GM12874 (cell line): ENCODE results near the gene ATP2B2.

Source experiments
- TF ChIP-seq, protein P1 (sequence below): IDR thresholded peaks from 2 replicates; pipeline ENCODE4 v1.5.1; 2011; ENCODE audit warnings: low read depth, mild to moderate bottlenecking, control low read depth, low read length, moderate library complexity; ENCODE audit not compliant: insufficient read depth

Gene ATP2B2

DNA sequence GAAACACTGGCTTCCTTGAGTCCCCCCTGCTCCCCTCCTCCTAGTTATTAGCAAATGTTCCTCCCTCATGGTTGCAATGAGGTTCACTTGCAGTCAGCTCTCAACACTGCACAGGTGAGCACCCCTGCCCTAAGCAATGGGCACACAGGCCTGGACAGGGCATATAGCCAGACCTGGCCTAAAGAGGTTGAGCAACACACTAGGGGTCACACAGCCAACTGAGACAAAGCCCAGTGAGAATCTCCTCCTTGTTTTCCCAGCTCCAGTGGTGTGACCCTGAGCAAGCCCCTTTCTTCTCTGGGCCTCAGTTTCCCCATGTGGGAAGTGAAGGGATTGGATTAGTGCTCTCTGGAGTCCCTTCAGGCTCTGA is 49.9 kb downstream of the ATP2B2 start:
- TF ChIP-seq, protein P1, sequence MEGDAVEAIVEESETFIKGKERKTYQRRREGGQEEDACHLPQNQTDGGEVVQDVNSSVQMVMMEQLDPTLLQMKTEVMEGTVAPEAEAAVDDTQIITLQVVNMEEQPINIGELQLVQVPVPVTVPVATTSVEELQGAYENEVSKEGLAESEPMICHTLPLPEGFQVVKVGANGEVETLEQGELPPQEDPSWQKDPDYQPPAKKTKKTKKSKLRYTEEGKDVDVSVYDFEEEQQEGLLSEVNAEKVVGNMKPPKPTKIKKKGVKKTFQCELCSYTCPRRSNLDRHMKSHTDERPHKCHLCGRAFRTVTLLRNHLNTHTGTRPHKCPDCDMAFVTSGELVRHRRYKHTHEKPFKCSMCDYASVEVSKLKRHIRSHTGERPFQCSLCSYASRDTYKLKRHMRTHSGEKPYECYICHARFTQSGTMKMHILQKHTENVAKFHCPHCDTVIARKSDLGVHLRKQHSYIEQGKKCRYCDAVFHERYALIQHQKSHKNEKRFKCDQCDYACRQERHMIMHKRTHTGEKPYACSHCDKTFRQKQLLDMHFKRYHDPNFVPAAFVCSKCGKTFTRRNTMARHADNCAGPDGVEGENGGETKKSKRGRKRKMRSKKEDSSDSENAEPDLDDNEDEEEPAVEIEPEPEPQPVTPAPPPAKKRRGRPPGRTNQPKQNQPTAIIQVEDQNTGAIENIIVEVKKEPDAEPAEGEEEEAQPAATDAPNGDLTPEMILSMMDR = no peak

DNA sequence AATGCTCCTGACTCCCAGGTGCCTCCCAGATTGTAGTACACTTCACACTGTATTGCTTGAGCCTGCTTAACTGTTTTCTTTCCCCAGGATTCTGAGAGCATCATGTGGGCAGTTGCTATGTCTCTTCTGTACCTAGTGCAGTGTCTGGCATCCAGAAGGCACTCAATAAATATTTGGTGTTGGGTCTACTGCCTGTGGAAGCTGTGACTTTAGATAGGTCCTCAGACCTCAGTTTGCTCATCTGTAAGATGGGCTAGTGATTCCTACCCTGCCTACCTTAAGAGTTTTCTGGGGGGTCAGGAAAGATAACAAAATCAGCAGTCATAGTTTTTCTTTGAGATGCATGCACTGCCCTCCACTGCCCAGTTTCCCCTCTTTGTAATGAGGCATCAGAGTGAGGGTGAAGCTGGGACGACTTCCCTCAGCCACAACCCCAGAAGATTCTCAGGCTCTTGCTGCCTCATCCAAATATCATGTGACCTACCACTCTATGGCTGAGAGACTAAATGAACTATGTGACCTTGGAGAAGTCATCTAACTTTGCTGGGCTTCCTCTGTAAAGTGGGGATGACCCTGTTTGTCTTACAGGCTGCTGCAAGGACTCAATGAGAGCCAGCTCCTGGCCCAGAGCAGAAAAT is 50.4 kb downstream of the ATP2B2 start:
- TF ChIP-seq, protein P1 = no peak

DNA sequence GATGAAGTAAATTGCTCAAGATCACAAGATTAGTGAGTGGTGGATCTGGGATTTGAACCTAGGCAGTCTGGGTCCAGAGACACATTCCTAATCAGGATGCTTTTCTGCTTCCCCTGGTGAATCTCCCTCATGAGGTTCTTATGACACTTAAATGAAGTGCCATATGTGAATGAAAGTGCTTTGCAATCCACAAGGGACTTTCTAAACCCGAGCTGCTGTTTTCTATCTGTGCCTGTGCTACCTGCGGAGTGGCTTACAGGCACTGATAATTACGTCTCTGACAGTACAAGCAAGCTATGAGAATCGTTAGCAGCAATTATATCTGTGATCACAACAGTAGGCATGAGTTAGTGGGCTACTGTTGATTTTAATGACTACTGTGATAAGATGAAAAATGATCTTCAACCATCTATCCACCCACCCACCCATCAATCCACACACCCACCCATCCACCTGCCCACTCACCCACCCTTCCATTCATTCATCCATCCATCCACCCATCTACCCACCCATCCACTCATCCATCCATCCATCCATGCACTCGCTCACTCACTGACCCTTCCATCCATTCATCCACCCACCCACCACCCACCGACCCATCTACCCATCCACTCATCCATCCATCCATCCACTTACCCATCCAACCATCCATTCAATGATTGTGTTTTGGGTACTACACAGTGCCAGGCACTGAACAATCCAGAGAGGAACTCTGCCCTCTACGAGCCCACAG is 51.8 kb downstream of the ATP2B2 start:
- TF ChIP-seq, protein P1 = no peak

DNA sequence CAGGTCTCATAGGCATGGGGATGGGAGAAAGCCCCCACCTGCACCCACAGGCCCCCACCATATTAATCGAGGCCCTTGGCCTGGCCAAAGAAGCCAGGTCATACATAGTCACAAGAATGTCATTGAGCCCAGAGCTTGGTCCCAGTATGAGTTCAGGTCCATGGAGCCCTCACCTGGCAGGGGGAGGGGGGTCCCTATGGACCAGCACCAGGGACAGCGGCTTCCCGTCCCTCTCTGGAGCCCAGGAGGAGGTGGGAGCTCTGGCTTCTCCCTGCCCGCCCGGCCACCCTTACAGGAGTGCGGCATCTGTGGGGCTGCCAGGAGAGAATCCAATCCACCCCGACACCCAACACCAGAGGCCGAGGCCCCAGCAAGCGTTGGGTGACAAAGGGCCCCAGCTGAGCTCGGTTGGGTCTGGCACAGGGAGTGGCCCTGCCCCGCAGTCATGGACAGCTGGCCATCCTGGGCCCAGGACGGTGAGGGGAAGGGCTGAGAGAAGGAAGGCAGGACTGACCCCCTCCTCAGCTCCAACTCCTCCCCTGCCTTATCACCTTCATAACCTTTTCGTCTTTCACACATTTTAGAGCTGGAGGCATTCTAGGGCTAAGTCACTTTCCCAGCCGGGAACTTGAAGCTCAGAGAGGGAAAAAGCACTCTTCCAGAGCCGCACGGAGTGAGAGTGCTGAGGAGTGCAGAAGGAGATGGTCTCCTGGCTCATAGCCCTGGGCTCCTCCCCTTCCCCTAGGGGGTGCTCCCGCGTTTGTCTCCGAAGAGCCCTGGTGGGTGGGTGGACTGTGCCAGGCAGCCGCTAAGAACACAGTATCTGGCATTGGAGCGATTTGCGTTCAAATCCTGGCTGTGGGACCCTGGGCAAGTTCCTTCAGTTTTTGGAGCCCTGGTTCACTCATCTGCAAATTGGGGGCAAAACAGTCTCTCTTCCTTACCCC is 54.6 kb downstream of the ATP2B2 start:
- TF ChIP-seq, protein P1 = no peak

DNA sequence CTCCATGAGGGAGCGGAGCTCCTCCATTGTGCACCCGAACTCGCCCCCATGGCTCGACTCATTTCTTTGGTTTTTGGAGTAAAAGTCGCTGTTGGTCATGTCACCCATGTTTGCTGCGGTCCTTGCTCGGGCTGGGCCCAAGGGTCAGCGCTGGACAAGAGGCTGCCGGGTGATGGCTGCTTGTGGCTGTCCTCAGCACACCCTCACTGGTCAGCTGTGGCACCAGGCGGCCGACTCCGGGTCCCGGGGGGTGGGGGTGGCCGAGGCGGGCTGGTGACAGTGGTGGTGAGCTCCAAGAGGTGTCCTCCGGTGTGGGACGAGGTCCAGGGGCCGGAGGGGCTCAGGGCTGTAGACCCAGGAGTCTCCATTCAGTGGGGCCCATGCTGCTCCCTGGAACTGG is 56.0 kb downstream of the ATP2B2 start:
- TF ChIP-seq, protein P1 = no peak

DNA sequence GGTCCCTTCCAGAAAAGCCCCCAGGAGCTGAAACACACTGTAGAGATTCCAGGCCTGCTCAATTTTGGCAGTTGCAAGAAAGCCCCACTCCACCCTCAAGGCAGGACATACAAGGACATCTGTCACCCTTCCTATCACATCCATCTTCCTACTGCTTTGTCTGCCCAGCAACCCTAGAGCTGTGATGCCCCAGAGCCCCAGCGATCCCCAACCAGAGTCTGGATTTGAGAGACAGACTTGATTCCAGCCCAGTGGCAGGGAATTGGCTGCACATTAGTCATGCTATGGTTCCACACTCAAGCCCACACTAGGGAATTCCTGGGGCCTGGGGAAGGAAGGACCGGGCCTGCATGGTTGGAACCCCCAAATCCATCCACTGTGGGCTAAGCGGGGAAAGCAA is 56.8 kb downstream of the ATP2B2 start:
- TF ChIP-seq, protein P1 = no peak

DNA sequence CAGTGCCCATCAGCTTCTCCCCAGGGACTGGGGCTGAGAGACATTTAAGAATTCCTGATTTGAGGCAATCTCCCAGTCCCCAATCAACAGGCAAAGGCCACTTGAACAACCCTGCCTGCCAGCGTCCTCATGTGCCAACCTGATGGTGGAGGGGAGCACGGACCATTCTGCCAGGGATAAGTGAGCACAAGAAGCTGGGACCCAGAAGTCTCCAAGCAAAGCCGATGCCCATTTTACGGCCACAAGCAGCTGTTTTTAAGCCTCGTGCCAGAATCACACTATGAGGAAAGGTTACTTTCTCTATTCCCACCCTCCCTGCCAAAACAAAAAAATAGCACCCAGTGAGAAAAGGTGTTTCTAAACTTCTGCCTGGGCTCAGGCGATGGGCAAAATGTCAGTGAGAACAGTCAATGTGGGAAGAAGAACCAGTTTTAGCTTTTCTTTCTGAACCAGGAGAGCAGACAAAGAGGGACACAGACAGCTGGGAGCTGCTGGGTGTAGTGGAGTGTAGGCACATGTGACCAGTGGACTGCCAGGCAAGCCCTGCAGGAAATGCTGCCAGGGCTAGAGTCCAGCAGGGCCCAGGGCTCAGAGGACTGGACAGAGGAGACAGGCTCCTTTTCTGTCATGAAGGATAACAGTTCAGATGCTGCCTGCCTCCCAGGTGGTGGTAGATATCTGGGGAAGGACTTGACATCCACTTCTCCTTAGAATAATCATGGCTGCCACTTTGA is 57.7 kb downstream of the ATP2B2 start:
- TF ChIP-seq, protein P1 = no peak
